ENCODE data around the gene TSR3.

Gene TSR3

DNA sequence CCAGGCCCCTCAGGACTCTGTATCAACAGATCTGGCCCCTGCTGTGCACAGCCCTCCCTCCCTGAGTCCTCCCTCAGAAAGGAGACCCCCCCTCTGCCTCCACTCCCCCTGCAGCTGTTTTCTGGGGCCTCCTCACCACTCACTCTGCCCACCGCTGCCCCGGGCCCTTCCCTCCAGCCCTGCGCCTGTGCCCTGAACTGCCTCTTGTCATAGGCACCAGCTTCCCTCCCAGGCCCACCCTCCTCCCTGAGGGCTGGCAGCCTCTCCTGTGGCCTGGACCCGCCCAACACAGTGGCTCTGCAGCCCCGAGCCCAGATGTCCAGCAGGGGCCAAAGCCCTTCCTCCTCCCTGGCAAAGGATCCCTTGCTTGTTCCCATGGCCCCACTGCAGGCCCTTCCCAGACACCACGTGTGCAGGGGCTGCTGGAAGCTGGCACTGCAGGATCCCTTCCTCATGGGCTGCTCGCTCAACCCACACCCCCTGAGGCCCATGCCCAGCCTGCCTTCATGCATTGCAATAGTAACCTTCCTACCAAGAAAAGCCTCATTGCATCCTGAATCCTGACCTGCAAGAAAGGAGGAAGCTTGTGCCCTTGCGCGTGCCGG lies 25.8 kb upstream of the TSR3 start:
- no peak for DNase-seq

DNA sequence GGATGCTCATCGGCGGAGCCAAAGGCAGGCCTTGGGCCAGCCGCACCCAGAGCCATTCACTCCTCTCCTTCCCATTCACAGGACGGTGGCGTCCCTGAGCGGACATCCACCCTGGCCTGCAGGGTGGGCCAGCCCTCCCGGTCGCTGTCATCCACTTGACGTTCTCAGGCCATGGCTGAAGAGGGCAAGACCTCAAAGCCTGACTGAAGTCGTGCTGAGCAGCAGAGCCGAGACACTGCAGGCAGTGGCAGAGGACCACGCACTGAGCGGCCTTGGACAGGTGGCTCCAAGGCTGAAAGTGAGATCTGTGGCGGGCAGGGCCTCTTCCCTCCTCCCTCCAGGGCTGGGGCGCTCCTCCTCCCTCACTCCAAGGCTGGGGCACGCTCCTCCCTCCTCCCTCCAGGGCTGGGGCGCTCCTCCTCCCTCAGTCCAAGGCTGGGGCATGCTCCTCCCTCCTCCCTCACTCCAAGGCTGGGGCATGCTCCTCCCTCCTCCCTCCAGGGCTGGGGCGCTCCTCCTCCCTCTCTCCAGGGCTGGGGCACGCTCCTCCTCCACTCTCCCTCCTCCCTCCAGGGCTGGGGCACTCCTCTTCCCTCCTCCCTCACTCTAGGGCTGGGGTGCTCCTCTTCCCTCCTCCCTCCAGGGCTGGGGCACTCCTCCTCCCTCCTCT lies 24.2 kb upstream of the TSR3 start:
- no peak for DNase-seq

DNA sequence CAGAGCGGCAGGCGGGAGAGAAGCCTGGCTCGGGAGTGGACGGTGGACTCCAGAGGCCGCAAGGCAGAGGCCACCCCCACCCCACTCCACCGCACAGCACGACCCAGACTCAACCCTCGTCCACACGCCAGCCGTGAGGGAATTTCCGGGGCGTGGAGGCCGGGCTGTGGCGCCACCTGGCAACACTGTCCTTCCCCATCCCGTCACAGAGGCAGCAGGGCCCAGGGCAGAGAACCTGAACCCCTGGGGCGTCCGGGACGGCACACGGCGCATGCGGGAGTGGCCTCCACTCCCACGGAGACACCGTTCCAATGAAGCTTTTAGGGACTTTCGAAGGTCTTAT lies 23.6 kb upstream of the TSR3 start:
- no peak for DNase-seq

DNA sequence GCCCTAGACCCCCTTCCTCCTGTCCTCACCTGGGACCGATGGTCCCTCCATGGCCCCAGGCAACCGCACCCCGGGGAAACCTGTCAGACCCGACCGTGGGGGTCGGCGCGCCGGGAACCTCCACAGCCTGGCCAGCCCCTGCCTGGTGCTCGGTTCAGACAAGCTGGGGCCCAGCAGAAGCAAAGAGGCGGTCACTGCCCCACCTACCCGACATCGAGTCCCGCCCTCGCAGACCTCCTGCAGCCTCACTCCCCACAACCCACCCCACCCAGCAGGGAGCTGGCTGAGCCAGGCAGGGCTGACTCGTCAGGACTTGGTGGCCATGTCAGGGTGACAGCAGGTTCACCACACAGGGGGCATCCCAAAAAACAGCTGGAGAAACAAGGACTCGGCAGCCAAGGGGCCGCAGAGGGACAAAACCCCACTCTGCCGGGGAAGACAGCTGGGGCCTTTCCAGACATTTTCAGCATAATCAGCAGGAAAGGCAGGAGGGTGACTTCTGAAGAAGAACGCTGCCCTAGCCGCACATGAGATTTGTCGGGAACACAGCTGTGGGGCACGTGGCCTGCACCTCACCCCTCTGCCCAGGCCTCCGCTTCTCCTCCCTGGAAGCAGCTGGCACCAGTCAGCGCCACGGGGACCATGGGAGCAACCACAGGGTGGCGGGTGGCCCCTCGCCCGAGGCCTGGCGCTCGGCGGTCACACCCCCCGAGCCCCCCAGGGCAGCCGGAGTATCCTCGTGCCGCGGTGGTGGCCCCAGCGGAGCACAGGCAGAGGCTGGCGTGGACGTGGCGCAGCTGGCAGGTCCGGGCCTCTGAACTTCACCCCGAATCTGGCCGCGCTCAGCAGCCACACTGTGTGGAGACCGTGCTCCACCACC lies 23.0 kb upstream of the TSR3 start:
- no peak for DNase-seq

DNA sequence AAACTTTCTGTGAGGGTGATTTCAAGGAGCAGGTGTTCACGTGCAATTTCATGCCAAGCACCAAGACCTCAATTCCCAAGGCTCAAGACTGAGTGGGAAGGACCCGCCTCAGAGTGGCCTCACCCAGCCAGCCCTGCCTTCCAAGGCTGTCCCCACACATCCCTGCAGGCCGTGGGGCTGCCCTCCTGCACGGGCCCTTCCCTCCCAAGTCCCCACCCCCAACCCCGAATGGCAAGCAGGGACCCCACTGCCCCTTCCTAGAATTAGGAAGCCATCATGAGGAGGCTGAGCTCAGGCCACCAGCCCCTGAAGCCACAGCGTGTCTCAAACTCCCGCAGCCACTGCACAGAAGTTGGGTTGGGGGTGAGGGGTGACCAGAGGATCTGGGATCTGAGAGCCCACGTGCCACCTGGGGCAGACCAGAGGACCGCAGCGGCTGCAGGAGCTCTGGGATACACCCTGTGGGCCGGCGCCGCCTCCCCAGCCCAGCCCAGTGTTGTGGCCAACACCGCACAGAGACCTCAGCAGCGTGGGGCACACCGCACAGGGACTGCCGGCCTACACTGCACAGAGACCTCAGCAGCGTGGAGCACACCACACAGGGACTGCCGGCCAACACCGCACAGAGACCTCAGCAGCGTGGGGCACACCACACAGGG lies 20.7 kb upstream of the TSR3 start:
- no peak for DNase-seq

DNA sequence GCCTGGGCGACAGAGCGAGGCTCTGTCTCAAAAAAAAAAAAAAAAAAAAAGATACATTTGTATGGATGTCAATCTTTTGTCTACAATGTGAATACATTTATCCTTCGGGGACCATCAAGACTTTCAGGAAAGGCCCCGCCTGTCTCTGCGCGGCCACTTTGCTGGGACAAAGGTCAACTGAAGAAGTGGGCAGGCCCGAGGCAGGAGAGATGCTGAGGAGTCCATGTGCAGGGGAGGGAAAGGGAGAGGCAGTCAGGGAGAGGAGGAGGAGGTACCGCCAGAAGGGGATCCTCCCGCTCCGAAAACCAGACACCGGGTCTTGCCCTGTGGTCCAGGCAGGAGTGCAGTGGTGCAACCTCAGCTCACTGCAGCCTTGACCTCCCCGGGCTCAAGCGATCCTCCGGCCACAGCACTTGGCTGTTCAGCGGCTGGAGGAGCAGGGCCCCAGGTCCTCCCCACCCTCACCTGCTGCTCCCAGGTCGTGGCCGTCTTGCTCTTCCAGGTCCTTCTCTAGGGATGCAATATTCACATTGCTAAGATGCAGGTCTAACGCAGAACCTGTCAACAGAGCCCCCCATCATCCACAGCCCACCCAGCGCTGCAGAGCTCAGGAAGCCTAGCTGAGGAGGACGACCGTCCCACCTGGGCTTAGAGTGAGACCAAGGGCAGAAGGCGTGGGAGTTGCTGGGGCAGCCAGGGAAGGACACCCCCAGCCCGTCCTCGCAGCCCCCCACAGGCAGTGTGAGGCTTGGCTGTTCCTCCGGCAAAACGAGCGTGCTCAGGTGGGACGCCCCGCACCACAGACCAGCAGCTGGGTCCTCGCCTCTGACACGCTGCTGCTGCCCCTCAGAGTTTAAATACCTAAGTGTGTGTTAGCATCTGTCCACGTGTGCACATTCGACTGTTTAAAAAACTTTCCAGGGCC lies 19.6 kb upstream of the TSR3 start:
- DNase-seq, result no peak

DNA sequence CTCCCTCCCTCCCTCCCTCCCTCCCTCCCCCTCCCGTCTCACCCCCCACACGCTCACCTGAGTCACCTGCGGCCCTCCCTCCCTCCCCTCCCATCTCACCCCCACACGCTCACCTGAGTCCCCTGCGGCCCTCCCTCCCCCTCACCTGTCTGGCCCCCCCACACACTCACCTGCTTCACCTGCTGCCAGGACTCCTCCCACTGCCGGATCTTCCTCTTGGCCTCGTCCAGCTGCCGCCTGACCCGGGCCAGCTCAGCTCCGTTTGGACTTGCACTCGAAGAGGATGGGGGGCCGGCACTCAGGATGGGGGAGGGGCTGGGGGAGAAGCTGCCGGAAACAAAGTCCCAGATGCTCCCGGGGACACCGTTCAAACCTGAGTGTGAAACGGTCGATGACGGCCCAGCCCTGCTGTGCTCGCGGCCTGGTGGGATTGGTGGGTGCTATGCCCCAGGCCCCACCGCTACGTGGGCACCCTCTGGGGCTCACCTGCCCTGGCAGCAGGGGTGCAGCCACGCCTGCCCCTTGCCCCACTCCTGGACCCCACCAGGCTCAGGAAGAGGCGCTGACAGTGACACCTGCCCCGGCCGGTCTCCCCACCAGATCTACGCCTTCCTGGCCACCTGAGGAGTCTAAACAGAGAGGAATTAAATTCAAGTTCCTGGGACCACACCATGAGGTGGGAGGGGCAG lies 16.0 kb upstream of the TSR3 start:
- no peak for DNase-seq

DNA sequence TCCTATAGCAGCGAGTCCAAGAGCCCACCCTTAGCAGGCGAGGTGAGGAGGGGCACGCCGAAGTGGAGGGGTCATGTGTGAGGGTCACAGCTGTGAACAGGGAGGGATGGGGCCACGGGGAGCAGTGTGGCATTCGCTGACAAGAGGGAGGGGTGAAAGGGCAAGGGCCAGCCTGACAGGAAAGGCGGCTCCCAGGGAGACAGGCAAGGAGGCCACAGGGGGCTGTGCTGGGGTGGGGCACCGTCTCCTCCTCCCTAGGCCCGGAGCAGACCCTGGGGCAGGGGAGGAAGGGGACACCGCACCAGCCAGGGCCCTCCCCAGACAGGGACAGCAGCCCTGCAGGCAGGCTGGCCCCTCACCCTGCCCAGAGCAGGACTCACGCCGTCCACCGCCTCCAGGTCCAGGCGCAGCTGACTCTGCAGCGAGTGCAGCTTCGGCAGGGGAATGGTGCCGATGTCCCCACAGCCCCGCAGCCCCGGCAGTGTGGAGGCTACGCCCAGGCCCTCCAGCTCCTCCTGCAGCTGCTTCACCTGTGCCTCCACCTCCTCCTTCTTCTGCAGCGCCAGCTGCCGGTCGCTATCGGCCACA lies 15.1 kb upstream of the TSR3 start:
- no peak for DNase-seq

DNA sequence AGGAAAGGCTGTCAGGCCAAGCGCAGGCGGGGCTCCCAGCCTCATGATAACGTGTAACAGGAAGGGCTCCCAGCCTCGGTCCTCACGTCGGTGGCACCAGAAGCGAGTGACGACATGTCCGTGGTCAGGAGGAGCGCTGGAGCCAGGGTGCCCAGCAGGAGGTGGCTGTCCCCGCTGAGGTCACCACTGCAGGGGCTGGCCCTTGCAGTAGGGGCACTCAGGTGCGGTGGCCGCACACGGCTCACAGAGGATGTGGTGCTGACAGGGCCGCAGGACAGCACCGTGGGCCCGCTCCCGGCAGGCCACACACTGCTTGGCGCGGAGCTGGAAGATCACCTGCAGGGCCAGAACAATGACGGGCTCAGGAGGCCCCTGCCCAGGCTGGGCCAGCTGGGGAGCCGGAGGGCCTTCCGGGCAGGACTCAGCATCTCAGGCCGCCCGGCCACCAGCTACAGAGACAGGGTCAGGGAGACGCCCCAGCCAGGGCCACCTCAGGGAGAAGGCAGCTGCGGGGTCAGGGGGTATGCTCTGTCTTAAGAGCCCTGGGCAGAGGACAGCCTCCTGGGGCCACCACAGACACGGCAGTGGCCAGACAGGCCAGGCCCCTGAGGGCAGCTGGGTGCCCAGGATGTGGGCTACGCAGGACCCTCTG lies 14.5 kb upstream of the TSR3 start:
- DNase-seq, result no peak

DNA sequence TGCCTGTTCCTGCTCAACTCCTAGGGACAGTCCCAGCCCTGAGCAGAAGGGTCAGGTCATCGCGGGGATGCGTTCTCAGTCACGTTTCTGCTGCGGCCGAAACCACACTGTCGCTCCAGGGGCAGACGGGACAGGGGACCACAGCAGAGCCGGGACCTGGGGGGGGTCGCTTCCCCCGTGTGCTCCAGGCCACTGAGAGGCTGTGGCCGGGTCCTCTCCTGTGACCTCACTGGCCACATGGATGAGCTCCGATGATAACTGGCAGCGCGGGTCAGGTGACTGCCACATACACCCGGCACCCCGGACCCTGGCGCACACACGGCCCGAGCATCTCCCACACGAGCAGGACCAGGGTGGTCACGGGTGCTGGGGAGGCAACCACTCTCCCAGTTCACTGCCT lies 12.8 kb upstream of the TSR3 start:
- no peak for DNase-seq

DNA sequence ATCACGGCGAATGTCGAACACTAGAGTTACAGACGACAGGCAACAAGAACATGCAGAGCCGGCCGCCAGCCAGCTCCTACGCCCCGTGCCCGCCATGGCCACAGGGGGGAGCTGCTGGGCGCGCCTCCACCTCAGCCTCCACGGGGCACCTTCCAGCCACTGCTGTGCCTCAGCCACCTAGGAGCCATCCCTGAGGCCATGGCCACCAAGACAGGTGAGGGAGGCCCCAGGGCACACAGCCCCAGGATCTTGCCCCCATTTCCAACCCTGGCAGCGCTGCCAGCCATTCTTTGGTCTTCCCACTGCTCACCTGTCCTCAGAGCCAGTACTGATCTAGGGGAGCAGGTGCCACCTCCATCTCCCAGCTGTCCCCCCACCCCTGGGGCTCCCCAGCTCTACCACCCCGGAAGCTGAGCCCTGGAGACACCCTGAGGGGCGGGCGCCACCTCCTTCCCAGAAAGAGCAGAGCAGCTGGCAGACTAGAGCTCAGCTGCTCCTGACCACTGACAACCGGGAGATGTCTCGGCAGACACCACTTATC lies 11.9 kb upstream of the TSR3 start:
- DNase-seq, result peak; percentile 61

DNA sequence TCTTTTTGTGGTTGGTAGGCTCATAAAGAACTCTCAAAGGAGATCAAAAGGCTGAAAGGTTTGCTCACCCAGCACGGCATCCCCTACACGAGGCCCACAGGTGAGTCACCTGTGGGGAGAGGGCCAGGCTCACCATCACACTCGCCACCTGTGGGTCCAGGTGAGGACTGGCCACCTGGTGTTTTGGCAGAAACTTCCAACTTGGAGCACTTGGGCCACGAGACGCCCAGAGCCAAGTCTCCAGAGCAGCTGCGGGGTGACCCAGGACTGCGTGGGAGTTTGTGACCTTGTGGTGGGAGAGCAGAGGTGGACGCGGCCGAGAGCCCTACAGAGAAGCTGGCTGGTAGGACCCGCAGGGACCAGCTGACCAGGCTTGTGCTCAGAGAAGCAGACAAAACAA lies 11.1 kb upstream of the TSR3 start:
- DNase-seq, result no peak

DNA sequence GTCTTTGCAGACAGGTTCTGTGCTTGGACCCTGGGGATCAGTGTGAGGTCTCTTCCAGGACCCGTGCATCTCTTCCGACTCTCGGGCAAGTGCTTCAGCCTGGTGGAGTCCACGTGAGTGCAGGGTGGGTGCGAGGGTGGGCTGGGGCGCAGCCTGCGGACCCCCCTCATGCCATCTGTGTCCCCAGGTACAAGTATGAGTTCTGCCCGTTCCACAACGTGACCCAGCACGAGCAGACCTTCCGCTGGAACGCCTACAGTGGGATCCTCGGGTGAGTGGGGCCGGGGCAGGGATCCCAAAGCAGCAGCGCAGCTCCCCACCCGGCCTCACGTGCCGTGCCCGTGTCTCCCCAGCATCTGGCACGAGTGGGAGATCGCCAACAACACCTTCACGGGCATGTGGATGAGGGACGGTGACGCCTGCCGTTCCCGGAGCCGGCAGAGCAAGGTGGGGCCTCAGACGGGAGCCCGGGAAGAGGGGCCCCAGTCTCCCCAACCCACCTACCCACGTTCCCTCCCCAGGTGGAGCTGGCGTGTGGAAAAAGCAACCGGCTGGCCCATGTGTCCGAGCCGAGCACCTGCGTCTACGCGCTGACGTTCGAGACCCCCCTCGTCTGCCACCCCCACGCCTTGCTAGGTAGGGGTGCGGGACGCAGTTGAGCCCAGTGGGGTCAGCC lies 10.1 kb upstream of the TSR3 start:
- DNase-seq, result no peak

DNA sequence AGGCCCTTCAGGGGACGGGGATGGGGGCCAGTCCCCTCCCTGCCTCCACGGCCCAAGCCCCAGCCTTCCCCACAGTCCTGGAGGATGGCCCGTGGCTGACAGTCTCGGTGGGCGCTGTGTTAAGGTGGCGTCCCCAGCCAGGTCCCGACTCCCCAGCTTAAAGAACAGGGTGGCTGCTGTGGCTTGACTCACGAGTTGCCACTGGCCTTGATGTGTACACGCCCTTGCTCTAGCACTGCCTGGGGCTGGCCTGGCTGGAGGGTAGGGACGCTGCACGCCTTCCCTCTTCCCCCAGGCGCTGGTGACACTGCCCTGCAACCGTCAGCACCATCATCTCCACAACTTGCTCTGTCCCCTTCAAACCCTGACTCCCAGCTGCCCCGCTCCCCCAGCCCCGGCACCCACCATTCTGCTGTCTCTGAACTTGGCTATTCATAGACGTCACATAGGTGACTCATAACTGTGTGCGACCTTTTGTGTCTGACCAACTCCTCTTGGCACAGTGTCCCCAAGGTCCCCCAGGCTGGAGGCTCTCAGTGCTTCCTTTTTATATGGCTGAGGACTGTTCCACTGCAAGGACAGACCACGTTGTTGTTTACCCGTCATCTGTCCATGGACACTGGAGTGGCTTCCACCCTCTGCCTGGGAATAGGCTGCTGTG lies 6.4 kb upstream of the TSR3 start:
- no peak for DNase-seq

DNA sequence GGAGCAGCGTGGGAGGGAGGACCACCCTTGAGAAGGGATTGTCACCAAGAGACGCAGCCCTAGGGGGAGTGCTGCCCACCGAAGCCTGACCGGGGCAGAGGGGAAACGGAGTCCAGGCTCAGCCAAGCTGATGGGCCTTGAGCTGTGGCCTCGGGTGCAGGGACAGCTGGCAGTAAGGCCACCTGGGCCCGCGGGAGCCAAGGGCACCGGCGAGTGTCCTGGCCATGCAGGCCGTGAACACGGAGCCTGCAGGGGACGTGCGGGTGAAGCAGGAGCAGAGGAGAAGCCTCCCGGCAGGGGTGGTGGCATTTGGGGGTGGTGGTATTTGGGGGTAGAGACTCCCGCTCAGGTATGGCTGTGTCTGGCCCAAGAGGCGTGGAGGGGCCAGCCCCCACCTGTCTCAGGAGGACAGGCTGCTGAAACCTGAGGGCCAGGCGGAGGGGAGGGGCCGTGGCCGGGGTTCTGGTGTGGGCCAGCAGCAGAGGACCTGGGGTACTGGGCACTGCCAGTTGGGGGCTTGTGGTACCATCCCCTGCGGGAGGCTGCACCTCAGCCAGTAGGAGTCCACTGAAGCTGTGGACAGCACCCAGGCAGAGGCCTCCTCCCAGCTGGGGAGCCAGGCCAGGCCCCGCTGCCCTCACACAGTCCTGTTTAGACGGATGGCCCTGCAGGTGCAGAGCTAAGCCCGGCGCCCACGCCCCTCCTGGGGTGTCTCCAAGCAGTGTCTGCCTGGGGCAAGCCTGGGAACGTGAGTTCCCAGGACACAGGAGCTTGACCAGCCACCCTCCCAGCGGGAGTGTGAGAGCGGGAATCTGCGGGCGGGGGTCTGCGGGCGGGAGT lies 4.6 kb upstream of the TSR3 start:
- no peak for DNase-seq

DNA sequence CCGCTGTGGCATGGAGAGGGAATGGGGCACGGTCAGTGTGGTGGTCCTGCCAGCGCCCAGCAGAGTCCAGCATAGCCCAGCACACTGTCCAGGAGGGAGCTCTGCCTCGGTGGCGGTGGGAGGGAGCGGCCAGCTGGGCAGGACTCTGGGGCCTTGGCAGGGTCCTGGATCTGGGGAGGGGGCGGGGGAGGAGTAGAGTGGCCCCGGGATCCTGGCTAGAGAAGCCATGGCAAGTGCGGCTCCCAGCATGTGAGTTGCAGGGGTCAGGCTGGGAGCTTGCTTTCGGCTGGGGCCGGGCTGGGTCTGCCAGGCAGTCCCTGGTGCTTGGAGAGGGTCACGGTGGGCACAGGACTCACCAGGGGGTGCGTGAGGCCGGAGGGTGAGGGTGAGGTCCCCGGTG lies 3.9 kb upstream of the TSR3 start:
- DNase-seq, result no peak

DNA sequence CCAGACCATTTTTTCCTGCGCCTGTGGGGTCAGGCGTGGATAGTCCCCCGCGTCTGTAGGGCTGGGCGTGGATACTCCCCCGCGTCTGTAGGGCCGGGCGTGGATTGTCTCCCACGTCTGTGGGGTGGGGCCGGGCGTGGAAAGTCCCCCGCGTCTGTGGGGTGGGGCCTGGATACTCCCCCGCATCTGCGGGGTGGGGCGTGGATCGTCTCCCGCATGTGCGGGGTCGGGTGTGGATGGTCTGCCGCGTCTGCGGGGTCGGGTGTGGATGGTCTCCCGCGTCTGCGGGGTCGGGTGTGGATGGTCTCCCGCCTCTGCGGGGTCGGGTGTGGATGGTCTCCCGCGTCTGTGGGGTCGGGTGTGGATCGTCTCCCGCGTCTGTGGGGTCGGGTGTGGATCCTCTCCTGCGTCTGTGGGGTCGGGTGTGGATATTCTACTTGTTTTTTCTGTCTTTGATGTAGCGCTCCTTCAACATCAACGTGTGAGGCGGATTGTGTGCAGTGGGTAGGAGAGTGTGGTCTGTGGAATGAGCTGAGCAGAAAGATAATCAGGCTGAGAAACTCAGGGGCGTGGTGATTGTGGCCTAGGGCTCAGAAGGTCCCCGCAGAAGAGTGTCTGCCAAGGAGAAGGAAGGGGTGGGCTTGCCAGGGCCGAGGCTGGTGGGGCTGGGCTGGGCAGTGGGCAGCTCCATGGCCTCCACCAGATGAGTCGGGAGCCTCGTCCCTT lies 3.3 kb upstream of the TSR3 start:
- DNase-seq, result no peak

DNA sequence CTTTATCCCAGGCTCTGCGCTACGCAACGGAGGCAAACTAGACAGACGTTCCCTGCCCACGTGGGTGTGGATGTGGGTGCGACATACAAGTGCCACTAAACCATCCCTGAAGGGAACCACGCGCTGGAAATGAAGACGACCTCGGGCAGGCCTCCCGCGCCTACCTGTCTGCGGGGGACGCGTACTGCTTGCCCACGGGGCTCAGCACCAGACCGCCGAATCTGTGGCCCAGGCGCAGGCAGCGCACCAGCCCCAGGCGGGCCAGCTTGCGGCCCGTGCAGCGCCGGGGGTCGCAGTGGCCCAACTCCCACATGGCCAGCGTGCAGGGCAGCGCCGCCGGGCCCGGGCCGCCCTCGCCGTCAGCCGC lies 480 bp downstream of the TSR3 start:
- DNase-seq, result no peak
